GM19023 (cell line): Measurements from ENCODE around the gene KAT6B.

ENCODE experiments used
- ATAC-seq: cut with Tn5 transposase; IDR thresholded peaks from one replicate; pipeline ENCODE4 v1.9.1; 2021; ENCODE audit warnings: mild to moderate bottlenecking, moderate library complexity; ENCODE audit not compliant: unreplicated experiment

KAT6B gene

GRCh38 chr10:75008952-75009351 is 182.6 kb downstream of the KAT6B start:
- ATAC-seq, result no peak

- no peak for ATAC-seq
Observed at GRCh38 chr10:75009426-75009825, 183.0 kb downstream of the KAT6B start.

- ATAC-seq, result no peak
Observed at GRCh38 chr10:75010373-75010772, 184.0 kb downstream of the KAT6B start.

GRCh38 chr10:75011221-75011620 is 184.8 kb downstream of the KAT6B start:
- no peak for ATAC-seq

- ATAC-seq, result peak; percentile 57
Observed at GRCh38 chr10:75012471-75012870, 186.1 kb downstream of the KAT6B start.

GRCh38 chr10:75013007-75013406 is 186.6 kb downstream of the KAT6B start:
- ATAC-seq, result no peak

GRCh38 chr10:75013522-75013921 is 187.1 kb downstream of the KAT6B start:
- no peak for ATAC-seq

- no peak for ATAC-seq
Observed at GRCh38 chr10:75014516-75015230, 188.3 kb downstream of the KAT6B start.

GRCh38 chr10:75015442-75015841 is 189.0 kb downstream of the KAT6B start:
- no peak for ATAC-seq

- no peak for ATAC-seq
Observed at GRCh38 chr10:75016325-75016724, 189.9 kb downstream of the KAT6B start.

- no peak for ATAC-seq
Observed at GRCh38 chr10:75018251-75018650, 191.9 kb downstream of the KAT6B start.

GRCh38 chr10:75018686-75019307 is 192.4 kb downstream of the KAT6B start:
- no peak for ATAC-seq

- ATAC-seq, result no peak
Observed at GRCh38 chr10:75019370-75019769, 193.0 kb downstream of the KAT6B start.

GRCh38 chr10:75020168-75020567 is 193.8 kb downstream of the KAT6B start:
- ATAC-seq, result no peak

GRCh38 chr10:75021379-75022249 is 195.2 kb downstream of the KAT6B start:
- no peak for ATAC-seq

- no peak for ATAC-seq
Observed at GRCh38 chr10:75023074-75023473, 196.7 kb downstream of the KAT6B start.

GRCh38 chr10:75024971-75025523 is 198.6 kb downstream of the KAT6B start:
- ATAC-seq, result no peak

GRCh38 chr10:75028049-75028448 is 201.6 kb downstream of the KAT6B start:
- ATAC-seq, result no peak

- no peak for ATAC-seq
Observed at GRCh38 chr10:75028748-75029147, 202.3 kb downstream of the KAT6B start.

GRCh38 chr10:75029420-75029819 is 203.0 kb downstream of the KAT6B start:
- no peak for ATAC-seq

- ATAC-seq, result no peak
Observed at GRCh38 chr10:75029857-75030256, 203.5 kb downstream of the KAT6B start.
